ENCODE data around the gene MSX1. TPM values are rescaled to one million over a fixed set of nuclear protein-coding genes. Genes with fewer than 3 reads are reported as not detected.

The MSX1 gene
- total RNA-seq, 1 donor from 2014 or later, result 0.26 TPM

DNA sequence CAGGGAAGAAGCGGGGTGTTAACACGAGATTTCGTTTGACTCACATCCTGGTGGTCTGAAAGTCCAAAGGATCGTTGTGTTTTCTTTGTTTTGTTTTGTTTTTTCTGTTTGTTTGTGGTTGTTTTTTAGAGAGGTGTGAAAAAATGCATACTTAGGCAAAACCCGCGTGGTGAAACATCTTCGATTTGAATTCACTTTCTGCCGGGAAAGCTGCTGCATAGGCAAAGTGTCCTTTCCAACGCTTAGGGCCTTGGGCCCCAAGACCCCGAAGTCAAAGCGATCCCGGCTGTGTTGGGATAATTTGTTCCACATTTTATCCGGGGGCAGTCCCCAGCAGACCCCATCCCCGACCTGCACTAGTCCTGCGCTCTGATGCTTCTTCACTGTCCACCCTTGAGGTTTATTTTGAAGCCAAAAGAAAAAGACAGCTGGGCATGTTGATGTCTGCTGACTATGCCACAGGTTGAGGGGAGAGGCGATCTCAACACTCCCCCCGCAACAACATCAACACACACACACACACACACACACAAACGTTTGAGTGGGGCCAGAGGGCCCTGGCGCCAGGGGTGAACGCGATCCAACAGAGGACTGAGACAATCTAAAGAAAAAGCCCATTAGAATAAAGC lies 2.0 kb downstream of the MSX1 start:
- Histone ChIP-seq H3K4me3 (ENCODE audit: low read depth, low read length) (no peak overlapping the region), H3K36me3 (ENCODE audit: control insufficient read depth, insufficient read depth, low read length) (no peaks in the 10 kb centered on the region), H3K27me3 (ENCODE audit: control insufficient read depth, insufficient read depth, low read length) (peaks cover 76% of the 10 kb centered on the region)
- FAIRE-seq (no peak), DNase-seq (ENCODE audit: low read depth) (no peak)
- TF ChIP-seq, protein P1, sequence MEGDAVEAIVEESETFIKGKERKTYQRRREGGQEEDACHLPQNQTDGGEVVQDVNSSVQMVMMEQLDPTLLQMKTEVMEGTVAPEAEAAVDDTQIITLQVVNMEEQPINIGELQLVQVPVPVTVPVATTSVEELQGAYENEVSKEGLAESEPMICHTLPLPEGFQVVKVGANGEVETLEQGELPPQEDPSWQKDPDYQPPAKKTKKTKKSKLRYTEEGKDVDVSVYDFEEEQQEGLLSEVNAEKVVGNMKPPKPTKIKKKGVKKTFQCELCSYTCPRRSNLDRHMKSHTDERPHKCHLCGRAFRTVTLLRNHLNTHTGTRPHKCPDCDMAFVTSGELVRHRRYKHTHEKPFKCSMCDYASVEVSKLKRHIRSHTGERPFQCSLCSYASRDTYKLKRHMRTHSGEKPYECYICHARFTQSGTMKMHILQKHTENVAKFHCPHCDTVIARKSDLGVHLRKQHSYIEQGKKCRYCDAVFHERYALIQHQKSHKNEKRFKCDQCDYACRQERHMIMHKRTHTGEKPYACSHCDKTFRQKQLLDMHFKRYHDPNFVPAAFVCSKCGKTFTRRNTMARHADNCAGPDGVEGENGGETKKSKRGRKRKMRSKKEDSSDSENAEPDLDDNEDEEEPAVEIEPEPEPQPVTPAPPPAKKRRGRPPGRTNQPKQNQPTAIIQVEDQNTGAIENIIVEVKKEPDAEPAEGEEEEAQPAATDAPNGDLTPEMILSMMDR (IDR thresholded peaks at IDR 0.05; ENCODE audit: insufficient read depth, low read length, severe bottlenecking), result no peak

DNA sequence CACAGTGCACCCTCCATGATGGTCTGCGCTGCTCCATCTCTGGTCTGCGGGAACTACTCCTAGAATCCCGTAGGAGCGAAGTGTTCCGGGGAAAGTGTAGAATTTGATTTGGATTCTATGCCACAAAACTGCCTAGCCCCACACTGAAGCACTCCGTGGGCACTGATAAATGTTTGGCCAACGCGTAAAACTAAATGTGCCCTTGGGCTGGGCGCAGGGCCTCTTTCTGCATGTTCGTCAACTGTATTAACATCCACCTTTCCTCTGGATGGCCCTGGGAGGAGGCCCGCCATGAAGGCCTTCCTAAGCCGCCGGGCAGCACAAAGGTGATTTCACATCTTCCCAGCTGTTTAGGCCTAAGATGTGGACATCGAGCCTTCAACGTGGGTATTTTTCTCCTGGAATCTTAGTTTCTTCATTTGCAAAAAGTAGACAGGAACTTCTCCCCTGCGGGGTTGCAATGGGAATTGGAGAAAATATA lies 2.6 kb downstream of the MSX1 start:
- H3K4me3 ChIP-seq (ENCODE audit: low read depth, low read length), result no peak overlapping the region
- FAIRE-seq (no peak), DNase-seq (ENCODE audit: low read depth) (no peak)
- peaks cover 78% of the 10 kb centered on the region for H3K27me3 ChIP-seq (ENCODE audit: control insufficient read depth, insufficient read depth, low read length)
- H3K36me3 ChIP-seq (ENCODE audit: control insufficient read depth, insufficient read depth, low read length), result no peaks in the 10 kb centered on the region
- TF ChIP-seq, protein P1 (IDR thresholded peaks at IDR 0.05; ENCODE audit: insufficient read depth, low read length, severe bottlenecking), result no peak

DNA sequence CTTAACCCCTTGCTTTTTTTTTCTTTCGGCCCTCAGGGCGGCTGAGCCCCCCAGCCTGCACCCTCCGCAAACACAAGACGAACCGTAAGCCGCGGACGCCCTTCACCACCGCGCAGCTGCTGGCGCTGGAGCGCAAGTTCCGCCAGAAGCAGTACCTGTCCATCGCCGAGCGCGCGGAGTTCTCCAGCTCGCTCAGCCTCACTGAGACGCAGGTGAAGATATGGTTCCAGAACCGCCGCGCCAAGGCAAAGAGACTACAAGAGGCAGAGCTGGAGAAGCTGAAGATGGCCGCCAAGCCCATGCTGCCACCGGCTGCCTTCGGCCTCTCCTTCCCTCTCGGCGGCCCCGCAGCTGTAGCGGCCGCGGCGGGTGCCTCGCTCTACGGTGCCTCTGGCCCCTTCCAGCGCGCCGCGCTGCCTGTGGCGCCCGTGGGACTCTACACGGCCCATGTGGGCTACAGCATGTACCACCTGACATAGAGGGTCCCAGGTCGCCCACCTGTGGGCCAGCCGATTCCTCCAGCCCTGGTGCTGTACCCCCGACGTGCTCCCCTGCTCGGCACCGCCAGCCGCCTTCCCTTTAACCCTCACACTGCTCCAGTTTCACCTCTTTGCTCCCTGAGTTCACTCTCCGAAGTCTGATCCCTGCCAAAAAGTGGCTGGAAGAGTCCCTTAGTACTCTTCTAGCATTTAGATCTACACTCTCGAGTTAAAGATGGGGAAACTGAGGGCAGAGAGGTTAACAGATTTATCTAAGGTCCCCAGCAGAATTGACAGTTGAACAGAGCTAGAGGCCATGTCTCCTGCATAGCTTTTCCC lies 3.4 kb downstream of the MSX1 start:
- Histone ChIP-seq H3K4me3 (ENCODE audit: low read depth, low read length) (no peak overlapping the region), H3K27me3 (ENCODE audit: control insufficient read depth, insufficient read depth, low read length) (peaks cover 76% of the 10 kb centered on the region), H3K36me3 (ENCODE audit: control insufficient read depth, insufficient read depth, low read length) (no peaks in the 10 kb centered on the region)
- FAIRE-seq, result no peak
- TF ChIP-seq, protein P1 (IDR thresholded peaks at IDR 0.05; ENCODE audit: insufficient read depth, low read length, severe bottlenecking), result no peak
- no peak for DNase-seq (ENCODE audit: low read depth)

DNA sequence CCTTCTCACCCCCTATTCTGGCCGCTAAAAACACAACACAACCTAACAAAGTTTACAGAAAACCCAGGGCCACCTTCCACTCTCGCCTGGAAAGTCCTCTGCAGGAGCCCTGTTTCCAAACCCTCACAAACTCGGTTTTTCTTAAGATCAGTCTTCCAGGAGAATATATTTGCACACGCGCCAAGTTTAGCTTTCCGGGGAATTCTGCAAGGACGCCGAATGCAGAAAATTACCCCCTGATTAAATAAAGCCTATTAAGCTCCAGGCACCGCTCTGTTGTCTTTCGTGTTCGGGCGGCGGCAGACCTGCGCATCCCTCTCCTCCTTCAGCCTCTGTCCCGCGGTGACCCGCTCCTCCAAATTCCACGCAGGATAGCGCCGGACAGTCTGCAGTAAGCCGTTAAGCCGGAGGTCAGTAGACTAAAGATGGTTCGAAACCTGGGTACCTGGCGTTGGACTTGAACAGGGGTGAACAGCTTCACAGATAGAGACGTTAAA lies 5.0 kb downstream of the MSX1 start:
- Histone ChIP-seq H3K4me3 (ENCODE audit: low read depth, low read length) (no peak overlapping the region), H3K27me3 (ENCODE audit: control insufficient read depth, insufficient read depth, low read length) (peaks cover 81% of the 10 kb centered on the region), H3K36me3 (ENCODE audit: control insufficient read depth, insufficient read depth, low read length) (no peaks in the 10 kb centered on the region)
- DNase-seq (ENCODE audit: low read depth) (no peak), FAIRE-seq (no peak)
- TF ChIP-seq, protein P1 (IDR thresholded peaks at IDR 0.05; ENCODE audit: insufficient read depth, low read length, severe bottlenecking), result no peak

DNA sequence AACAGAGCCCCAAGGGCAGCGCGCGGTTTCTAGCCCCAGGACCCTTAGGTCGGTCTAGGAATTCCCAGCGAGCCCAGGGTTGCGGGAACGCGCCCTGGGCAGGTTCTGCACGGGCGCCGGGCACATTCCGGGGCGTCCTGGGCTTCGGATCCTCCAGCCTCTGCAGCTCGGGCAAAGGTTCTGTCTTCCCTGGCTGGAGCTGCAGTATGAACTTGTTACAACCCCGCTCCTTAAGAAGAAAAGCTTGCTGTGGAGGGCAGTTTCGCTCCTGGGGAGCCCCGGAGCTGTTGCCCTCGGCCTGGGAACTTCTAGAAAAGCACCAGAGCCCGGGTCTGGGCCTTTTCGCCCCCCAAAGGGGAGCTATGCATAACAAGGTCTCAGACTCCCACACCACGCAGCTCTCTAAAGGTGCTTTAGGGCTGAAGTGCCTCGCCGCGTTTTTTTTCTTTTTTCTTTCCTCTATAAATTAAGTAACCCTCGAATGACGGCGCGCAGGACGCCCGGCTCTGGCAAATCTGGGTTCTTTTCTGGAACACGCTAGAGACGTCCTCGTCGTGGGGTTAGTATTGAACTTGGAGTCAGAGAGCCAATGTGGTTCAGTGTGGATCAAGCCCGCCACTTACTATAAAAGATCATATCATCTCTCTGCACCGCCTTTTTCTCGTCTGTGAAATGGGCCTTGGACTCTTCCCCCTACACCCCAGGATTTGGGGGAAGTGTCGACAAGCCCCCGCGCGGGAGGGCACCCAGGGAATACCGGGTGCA lies 5.7 kb downstream of the MSX1 start:
- no peak overlapping the region for H3K4me3 ChIP-seq (ENCODE audit: low read depth, low read length)
- FAIRE-seq, result no peak
- TF ChIP-seq, protein P1 (IDR thresholded peaks at IDR 0.05; ENCODE audit: insufficient read depth, low read length, severe bottlenecking), result no peak
- no peaks in the 10 kb centered on the region for H3K36me3 ChIP-seq (ENCODE audit: control insufficient read depth, insufficient read depth, low read length)
- no peak for DNase-seq (ENCODE audit: low read depth)
- H3K27me3 ChIP-seq (ENCODE audit: control insufficient read depth, insufficient read depth, low read length), result peaks cover 87% of the 10 kb centered on the region
